Lung (tissue), 12 donors: Measurements from ENCODE around the gene RGS10. TPM values are rescaled to one million over a fixed set of nuclear protein-coding genes. Genes with fewer than 3 reads are reported as not detected.

Experiments used
- ATAC-seq: fragments of 200-7000 bp; cut with Tn5 transposase; one replicate; pipeline ENCODE4 v1.9.1; 2020; ENCODE audit warnings: moderate number of reproducible peaks; ENCODE audit not compliant: insufficient read depth, low FRiP score
- DNase-seq, 3 donors: peaks; one replicate each; pipeline ENCODE4 v3.0.0-alpha.2; 2013 to 2017
- H3K27ac ChIP-seq, 2 donors: one replicate each; pipeline ENCODE4 v1.5.1; 2013; ENCODE audit warnings: mild to moderate bottlenecking in 2 of 2, moderate library complexity in 2 of 2, control low read depth in 1 of 2, inconsistent platforms in 1 of 2, low read depth in 1 of 2, low read length in 1 of 2
- H3K27me3 ChIP-seq, 3 donors: one replicate each; pipeline ENCODE4 v1.5.1; 2013; ENCODE audit warnings: low read length in 2 of 3; ENCODE audit not compliant: control insufficient read depth in 3 of 3, insufficient read depth in 3 of 3
- H3K36me3 ChIP-seq, 4 donors: one replicate each; pipeline ENCODE4 v1.5.1; 2013; ENCODE audit warnings: low read length in 4 of 4, mild to moderate bottlenecking in 1 of 4, moderate library complexity in 1 of 4; ENCODE audit not compliant: control insufficient read depth in 4 of 4, insufficient read depth in 4 of 4
- H3K4me1 ChIP-seq, 5 donors: one replicate each; pipeline ENCODE4 v1.5.1; 2013; ENCODE audit warnings: low read length in 5 of 5, mild to moderate bottlenecking in 2 of 5, moderate library complexity in 1 of 5; ENCODE audit not compliant: control insufficient read depth in 5 of 5, insufficient read depth in 5 of 5
- H3K4me3 ChIP-seq: one replicate; pipeline ENCODE4 v1.5.1; 2013; ENCODE audit warnings: mild to moderate bottlenecking, control low read depth, moderate library complexity
- H3K9ac ChIP-seq, 2 donors: one replicate each; pipeline ENCODE4 v1.5.1; 2013; ENCODE audit warnings: low read length in 2 of 2, control low read depth in 1 of 2; ENCODE audit not compliant: insufficient read depth in 1 of 2
- H3K9me3 ChIP-seq, 4 donors: one replicate each; pipeline ENCODE4 v1.5.1; 2013; ENCODE audit warnings: low read length in 3 of 4, mild to moderate bottlenecking in 1 of 4, moderate library complexity in 1 of 4; ENCODE audit not compliant: control insufficient read depth in 4 of 4, insufficient read depth in 3 of 4
- CTCF ChIP-seq: IDR thresholded peaks from 2 replicates; pipeline ENCODE4 v1.5.1; 2012; ENCODE audit warnings: mild to moderate bottlenecking; ENCODE audit errors: control extremely low read depth, extremely low read depth
- WGBS, 2 donors: extraction: QIAGEN DNeasy Blood & Tissue Kit; methylation state at CpG; one replicate each; pipeline ENCODE4 v1.1.7; 2013; 5-methylcytosine and 5-hydroxymethylcytosine counted together
- polyA plus RNA-seq, 2 donors: library from polyadenylated mRNA; stranded (reverse); fragments of 200-250 nt; gene quantifications; one replicate each; pipeline ENCODE4 v1.2.1, GENCODE V29; 2013
- total RNA-seq, 2 donors: library from RNA; depleted of rRNA in 1 of 2; stranded (reverse); fragments of >200 nt in 1 of 2; gene quantifications; one replicate each; pipeline ENCODE4 v1.2.1, GENCODE V29; 2014 to 2021
- donor health status: control.
- donor health status: control.
- donor health status: Bipolar disorder and iron deficiency.
- donor health status: healthy.
- donor health status: DM: yes; HTN: yes; CAD: no.

The RGS10 gene
- total and polyA plus RNA-seq, 4 donors = 17.0 to 43.4 (median 29.8) TPM

GRCh38 chr10:119540038-119540437, 2.5 kb downstream of the RGS10 start:
- peaks cover 0 to 32% (median 10%) of the 10 kb centered on the region in 3 donors for H3K27me3 ChIP-seq
- H3K9ac ChIP-seq = no peak overlapping the region
- DNase-seq (no peak), ATAC-seq (no peak)
- H3K27ac ChIP-seq = no peak overlapping the region
- peaks cover 0 to 13% (median 0%) of the 10 kb centered on the region in 5 donors for H3K4me1 ChIP-seq
- 91 to 99% methylated on average over 4 of the region's 4 CpGs for WGBS, 2 donors
- TF ChIP-seq CTCF = no peak
- no peaks in the 10 kb centered on the region for H3K36me3 ChIP-seq
- H3K9me3 ChIP-seq = no peaks in the 10 kb centered on the region
- H3K4me3 ChIP-seq = no peak overlapping the region

- 76 to 79% methylated on average over 9 of the region's 9 CpGs for WGBS, 2 donors
- no peak overlapping the region for H3K4me3 ChIP-seq
- H3K27ac ChIP-seq = no peak overlapping the region
These were observed 3.1 kb downstream of the RGS10 start for GRCh38 chr10:119539359-119539825.

GRCh38 chr10:119538632-119539358, 3.7 kb downstream of the RGS10 start:
- H3K9me3 ChIP-seq = no peaks in the 10 kb centered on the region
- H3K27ac ChIP-seq = no peak overlapping the region
- TF ChIP-seq CTCF = no peak
- H3K4me3 ChIP-seq = no peak overlapping the region
- no peak overlapping the region for H3K9ac ChIP-seq
- DNase-seq (no peak), ATAC-seq (no peak)
- 64 to 67% methylated on average over 9 of the region's 9 CpGs for WGBS, 2 donors
- H3K4me1 ChIP-seq = peaks cover 0 to 10% (median 0%) of the 10 kb centered on the region in 5 donors
- H3K36me3 ChIP-seq = no peaks in the 10 kb centered on the region
- H3K27me3 ChIP-seq = peaks cover 0 to 25% (median 3%) of the 10 kb centered on the region in 3 donors

More at GRCh38 chr10:119539359-119539825, 3.1 kb downstream of the RGS10 start:
- Histone ChIP-seq H3K36me3 (no peaks in the 10 kb centered on the region), H3K27me3 (peaks cover 0 to 31% (median 9%) of the 10 kb centered on the region in 3 donors), H3K9me3 (no peaks in the 10 kb centered on the region), H3K9ac (no peak overlapping the region), H3K4me1 (peaks cover 0 to 13% (median 0%) of the 10 kb centered on the region in 5 donors)
- DNase-seq (no peak), ATAC-seq (no peak)
- TF ChIP-seq CTCF = no peak
